Common myeloid progenitor, CD34-positive (primary cell): Measurements from ENCODE around the gene CASKIN2.

Experiments used
- CTCF ChIA-PET: fragments of 350-600 bp; sonication (Branson Sonifier 250); formaldehyde crosslinking; loops from one replicate; lab custom pipeline; 2021; ENCODE audit warnings: antibody characterized with exemption; lab: Charles Lee
- POLR2A ChIA-PET: fragments of 350-600 bp; sonication (Branson Sonifier 250); formaldehyde crosslinking; loops from one replicate; lab custom pipeline; 2021; ENCODE audit warnings: antibody characterized with exemption; lab: Charles Lee
- DNase-seq, 3 donors: peaks; one replicate each; pipeline versions ENCODE4 v3.0.0 to v3.0.0-alpha.2; 2013
- H3K27ac ChIP-seq, 2 experiments: 1 replicate in 1 of 2; 2 replicates in 1 of 2; pipeline ENCODE4 v1.7.0; 2013; ENCODE audit warnings: inconsistent platforms in 2 of 2, low read length in 2 of 2, mild to moderate bottlenecking in 2 of 2, low read depth in 1 of 2, moderate library complexity in 1 of 2; ENCODE audit not compliant: severe bottlenecking in 2 of 2, insufficient read depth in 1 of 2, poor library complexity in 1 of 2
- H3K27me3 ChIP-seq, 5 experiments: replicated peaks in 2 of 5; 1 replicate in 3 of 5; 2 replicates in 2 of 5; pipeline versions ENCODE4 v1.6.1 to v1.7.0; 2013; ENCODE audit warnings: low read length in 4 of 5, mild to moderate bottlenecking in 2 of 5, moderate library complexity in 2 of 5, inconsistent platforms in 1 of 5; ENCODE audit not compliant: insufficient read depth in 5 of 5, control insufficient read depth in 4 of 5
- H3K36me3 ChIP-seq, 4 experiments: 1 replicate in 2 of 4; 2 replicates in 2 of 4; pipeline versions ENCODE4 v1.6.1 to v1.7.0; 2013; ENCODE audit warnings: low read length in 3 of 4, control low read depth in 1 of 4, mild to moderate bottlenecking in 1 of 4; ENCODE audit not compliant: control insufficient read depth in 4 of 4, insufficient read depth in 4 of 4
- H3K4me1 ChIP-seq, 4 experiments: 1 replicate in 3 of 4; 2 replicates in 1 of 4; pipeline versions ENCODE4 v1.6.1 to v1.7.1; 2013; ENCODE audit warnings: low read length in 3 of 4, mild to moderate bottlenecking in 3 of 4, control low read depth in 1 of 4, inconsistent platforms in 1 of 4, moderate library complexity in 1 of 4; ENCODE audit not compliant: control insufficient read depth in 4 of 4, insufficient read depth in 4 of 4; ENCODE audit errors: control extremely low read depth in 1 of 4
- H3K4me3 ChIP-seq, 7 experiments: 1 replicate in 4 of 7; 2 replicates in 3 of 7; pipeline versions ENCODE4 v1.5.1 to v1.7.0; 2013; ENCODE audit warnings: mild to moderate bottlenecking in 7 of 7, low read length in 6 of 7, moderate library complexity in 6 of 7, inconsistent platforms in 2 of 7, low read depth in 2 of 7, control low read depth in 1 of 7; ENCODE audit not compliant: insufficient read depth in 4 of 7, control insufficient read depth in 1 of 7; ENCODE audit errors: extremely low read depth in 1 of 7
- H3K9me3 ChIP-seq, 5 experiments: 1 replicate in 4 of 5; 2 replicates in 1 of 5; pipeline versions ENCODE4 v1.6.1 to v1.7.1; 2013; ENCODE audit warnings: low read length in 4 of 5, mild to moderate bottlenecking in 2 of 5, inconsistent platforms in 1 of 5, low read depth in 1 of 5, moderate library complexity in 1 of 5; ENCODE audit not compliant: control insufficient read depth in 4 of 5, insufficient read depth in 2 of 5; ENCODE audit errors: control extremely low read depth in 1 of 5
- WGBS: methylation state at CpG from one replicate; pipeline ENCODE4 v1.1.5; 2013; ENCODE audit not compliant: insufficient coverage; 5-methylcytosine and 5-hydroxymethylcytosine counted together

CASKIN2 gene

GRCh38 chr17:75514299-75514918 lies 928 bp downstream of the CASKIN2 start:
- H3K27ac ChIP-seq = no peak overlapping the region
- peaks cover 0 to 5% (median 2%) of the 10 kb centered on the region in 4 experiments for H3K36me3 ChIP-seq
- H3K27me3 ChIP-seq = no peaks in the 10 kb centered on the region
- ChIA-PET POLR2A (interaction anchor here (0.9 kb wide), 1 partner anchor 10 kb away, joined by 3 read pairs; no protein-coding TSS in a partner anchor), CTCF (interaction anchor here (0.7 to 1.5 kb wide), 5 partner anchors 13 to 243 kb away, joined by 3 to 5 read pairs (median 3); partner anchors contain the start of gene MIF4GD)
- H3K9me3 ChIP-seq = no peaks in the 10 kb centered on the region
- 66% methylated on average over 13 of the region's 15 CpGs for WGBS
- H3K4me1 ChIP-seq = peaks cover 17 to 40% (median 40%) of the 10 kb centered on the region in 4 experiments
- H3K4me3 ChIP-seq = peak overlapping the region; percentile 67 to 91 (median 80)
- DNase-seq = peak in 1 of 3 donors; percentile 12

GRCh38 chr17:75513641-75514000 lies 1.7 kb downstream of the CASKIN2 start:
- POLR2A ChIA-PET = no interaction called here
- no peak overlapping the region for H3K4me3 ChIP-seq
- CTCF ChIA-PET = interaction anchor here (1.0 to 1.5 kb wide), 4 partner anchors 13 to 243 kb away, joined by 3 to 5 read pairs (median 3); partner anchors contain the start of gene MIF4GD

GRCh38 chr17:75512926-75513640 lies 2.3 kb downstream of the CASKIN2 start:
- H3K27me3 ChIP-seq = no peaks in the 10 kb centered on the region
- no peaks in the 10 kb centered on the region for H3K9me3 ChIP-seq
- POLR2A ChIA-PET = no interaction called here

More at GRCh38 chr17:75513641-75514000, 1.7 kb downstream of the CASKIN2 start:
- Histone ChIP-seq H3K36me3 (no peaks in the 10 kb centered on the region), H3K27ac (no peak overlapping the region), H3K4me1 (peaks cover 14 to 35% (median 33%) of the 10 kb centered on the region in 4 experiments), H3K9me3 (no peaks in the 10 kb centered on the region), H3K27me3 (no peaks in the 10 kb centered on the region)
- DNase-seq = no peak
- 98% methylated on average over 15 of the region's 17 CpGs for WGBS

GRCh38 chr17:75511610-75512575 lies 3.4 kb downstream of the CASKIN2 start:
- H3K9me3 ChIP-seq = no peaks in the 10 kb centered on the region
- peaks cover 0 to 4% (median under 1%) of the 10 kb centered on the region in 4 experiments for H3K36me3 ChIP-seq
- H3K4me3 ChIP-seq = no peak overlapping the region
- H3K27me3 ChIP-seq = no peaks in the 10 kb centered on the region
- no peak overlapping the region for H3K27ac ChIP-seq
- 85% methylated on average over 12 of the region's 13 CpGs for WGBS
- DNase-seq = no peak
- H3K4me1 ChIP-seq = peaks cover 0 to 18% (median 16%) of the 10 kb centered on the region in 4 experiments
- ChIA-PET CTCF (interaction anchor here (1.2 kb wide), 1 partner anchor 12 kb away, joined by 3 read pairs; no protein-coding TSS in a partner anchor), POLR2A (no interaction called here)

More at GRCh38 chr17:75512926-75513640, 2.3 kb downstream of the CASKIN2 start:
- WGBS = 78% methylated on average over 6 of the region's 10 CpGs
- no peak overlapping the region for H3K27ac ChIP-seq
- peaks cover 9 to 30% (median 28%) of the 10 kb centered on the region in 4 experiments for H3K4me1 ChIP-seq
- CTCF ChIA-PET = interaction anchor here (1.0 to 1.2 kb wide), 4 partner anchors 11 to 37 kb away, joined by 3 read pairs; no protein-coding TSS in a partner anchor
- no peaks in the 10 kb centered on the region for H3K36me3 ChIP-seq
- no peak overlapping the region for H3K4me3 ChIP-seq
- DNase-seq = no peak

GRCh38 chr17:75511270-75511609 lies 4.1 kb downstream of the CASKIN2 start:
- no peak overlapping the region for H3K27ac ChIP-seq
- ChIA-PET POLR2A (no interaction called here), CTCF (no interaction called here)
- H3K27me3 ChIP-seq = no peaks in the 10 kb centered on the region
- peaks cover 0 to 10% (median under 1%) of the 10 kb centered on the region in 4 experiments for H3K36me3 ChIP-seq
- 100% methylated on average over 2 of the region's 4 CpGs for WGBS
- DNase-seq = no peak
- no peaks in the 10 kb centered on the region for H3K9me3 ChIP-seq
- no peak overlapping the region for H3K4me3 ChIP-seq
- peaks cover 0 to 15% (median 14%) of the 10 kb centered on the region in 4 experiments for H3K4me1 ChIP-seq

- no peaks in the 10 kb centered on the region for H3K27me3 ChIP-seq
- 94% methylated on average over 16 of the region's 19 CpGs for WGBS
- H3K36me3 ChIP-seq = peaks cover 0 to 20% (median 3%) of the 10 kb centered on the region in 4 experiments
- POLR2A ChIA-PET = interaction anchor here (0.9 kb wide), 1 partner anchor 11 kb away, joined by 3 read pairs; no protein-coding TSS in a partner anchor
- no peak for DNase-seq
- H3K27ac ChIP-seq = no peak overlapping the region
- peaks cover 0 to 8% (median 5%) of the 10 kb centered on the region in 4 experiments for H3K4me1 ChIP-seq
- H3K4me3 ChIP-seq = no peak overlapping the region
- CTCF ChIA-PET = interaction anchor here (0.8 to 1.3 kb wide), 2 partner anchors 9 to 23 kb away, joined by 3 to 4 read pairs; no protein-coding TSS in a partner anchor
- H3K9me3 ChIP-seq = no peaks in the 10 kb centered on the region
These were observed 5.6 kb downstream of the CASKIN2 start for GRCh38 chr17:75509528-75510258.
